GM12878 (cell line): ENCODE data around the gene MAP4. TPM values are rescaled to one million over a fixed set of nuclear protein-coding genes. Genes with fewer than 3 reads are reported as not detected.

Experiments
- ATAC-seq: fragments of 200-7000 bp; cut with Tn5 transposase; 3 replicates; pipeline ENCODE4 v1.9.1; 2020; ENCODE audit warnings: mild to moderate bottlenecking, moderate library complexity
- BruUV-seq: library from RNA; stranded (reverse); fragments of 400-500 nt; replicated peaks from 2 replicates; lab custom pipeline; 2021; lab: Mats Ljungman, UMichigan
- CTCF ChIA-PET: fragments of 300-600 bp; sonication (Branson Sonifier 250); formaldehyde crosslinking; extraction: SDS; loops from one replicate; lab custom pipeline; 2021; ENCODE audit warnings: inconsistent platforms; lab: Yijun Ruan, JAX
- POLR2A ChIA-PET: fragments of 350-600 bp; formaldehyde crosslinking; extraction: SDS; loops from one replicate; lab custom pipeline; 2021; ENCODE audit warnings: inconsistent platforms; lab: Charles Lee
- RAD21 ChIA-PET: fragments of 300-600 bp; sonication (Branson Sonifier 250); formaldehyde crosslinking; loops from one replicate; lab custom pipeline; 2023; ENCODE audit warnings: antibody characterized with exemption; ENCODE audit not compliant: unreplicated experiment; lab: Charles Lee
- SMC1A ChIA-PET: fragments of 300-600 bp; sonication (Branson Sonifier 250); formaldehyde crosslinking; loops from one replicate; lab custom pipeline; 2023; ENCODE audit not compliant: unreplicated experiment, uncharacterized antibody; lab: Charles Lee
- DNase-seq: peaks from one replicate; pipeline ENCODE4 v3.0.0-alpha.2; 2011; ENCODE audit warnings: low read depth, low spot score
- FAIRE-seq: peaks from 3 replicates; lab custom pipeline; 2011; peaks lifted over from hg19 to GRCh38; lab: Jason Lieb, UNC
- H2AFZ ChIP-seq: 2 replicates; pipeline ENCODE4 v1.6.0; 2011; ENCODE audit warnings: low read depth, low read length, control low read depth; ENCODE audit not compliant: control insufficient read depth
- H3K27ac ChIP-seq: 2 replicates; pipeline ENCODE4 v1.5.1; 2011; ENCODE audit warnings: control low read depth; ENCODE audit not compliant: control insufficient read depth, insufficient read depth
- H3K27me3 ChIP-seq, 2 experiments: replicated peaks in 1 of 2; 2 replicates each; pipeline versions ENCODE4 v1.6.0 to v1.6.1; 2011; ENCODE audit warnings: low read length in 1 of 2; ENCODE audit not compliant: control insufficient read depth in 2 of 2, insufficient read depth in 2 of 2
- H3K36me3 ChIP-seq, 2 experiments: 2 replicates each; pipeline ENCODE4 v1.5.1; 2011; ENCODE audit warnings: low read length in 1 of 2; ENCODE audit not compliant: control insufficient read depth in 2 of 2, insufficient read depth in 2 of 2
- H3K4me1 ChIP-seq: 2 replicates; pipeline ENCODE4 v1.6.1; 2011; ENCODE audit warnings: mild to moderate bottlenecking, low read length, moderate library complexity, mixed read lengths; ENCODE audit not compliant: control insufficient read depth, insufficient read depth
- H3K4me2 ChIP-seq: 2 replicates; pipeline ENCODE4 v1.6.0; 2011; ENCODE audit warnings: control low read depth; ENCODE audit not compliant: control insufficient read depth, insufficient read depth
- H3K4me3 ChIP-seq: fragments of 200-600 bp; sonication (generic); 2 replicates; pipeline ENCODE4 v1.5.1; 2016
- H3K79me2 ChIP-seq: 2 replicates; pipeline ENCODE4 v1.6.0; 2011; ENCODE audit warnings: low read length; ENCODE audit not compliant: control insufficient read depth, insufficient read depth
- H3K9ac ChIP-seq: 2 replicates; pipeline ENCODE4 v1.8.0; 2011; ENCODE audit warnings: low read length, control low read depth, mixed read lengths; ENCODE audit not compliant: control insufficient read depth, insufficient read depth
- H3K9me3 ChIP-seq: replicated peaks from 3 replicates; pipeline ENCODE4 v1.5.1; 2011; ENCODE audit warnings: mild to moderate bottlenecking, low read length; ENCODE audit not compliant: control insufficient read depth, insufficient read depth
- H4K20me1 ChIP-seq: 2 replicates; pipeline ENCODE4 v1.6.0; 2011; ENCODE audit not compliant: control insufficient read depth, insufficient read depth
- ATF7 ChIP-seq: fragments of 450-650 bp; IDR thresholded peaks from 2 replicates; pipeline ENCODE4 v1.6.1; 2016; ENCODE audit warnings: low read depth, mild to moderate bottlenecking
- BACH1 ChIP-seq: fragments of 450-650 bp; IDR thresholded peaks from 2 replicates; pipeline ENCODE4 v1.6.1; 2017; ENCODE audit warnings: mild to moderate bottlenecking, borderline replicate concordance
- BMI1 ChIP-seq: fragments of 450-650 bp; IDR thresholded peaks from 2 replicates; pipeline ENCODE4 v1.6.1; 2016; ENCODE audit warnings: mild to moderate bottlenecking, moderate library complexity, borderline replicate concordance
- GABPA ChIP-seq: IDR thresholded peaks from 2 replicates; pipeline ENCODE4 v1.6.1; 2014; ENCODE audit warnings: antibody characterized with exemption, low read depth, mild to moderate bottlenecking, inconsistent platforms
- KAT2A ChIP-seq: conservative IDR thresholded peaks from 2 replicates; pipeline ENCODE4 v1.6.1; 2011; ENCODE audit warnings: low read depth, low read length; ENCODE audit not compliant: control insufficient read depth
- MEF2A ChIP-seq: IDR thresholded peaks from 2 replicates; pipeline ENCODE4 v1.6.1; 2011; ENCODE audit warnings: low read depth, mild to moderate bottlenecking, low read length, moderate library complexity; ENCODE audit not compliant: insufficient read depth
- MTA3 ChIP-seq: IDR thresholded peaks from 2 replicates; pipeline ENCODE4 v1.6.1; 2012; ENCODE audit warnings: low read length, inconsistent platforms, borderline replicate concordance
- NFIC ChIP-seq: IDR thresholded peaks from 2 replicates; pipeline ENCODE4 v1.6.1; 2012; ENCODE audit warnings: low read depth, mild to moderate bottlenecking, inconsistent platforms, low read length, moderate library complexity
- PML ChIP-seq: IDR thresholded peaks from 2 replicates; pipeline ENCODE4 v1.6.1; 2012; ENCODE audit warnings: low read length, inconsistent platforms
- RAD21 ChIP-seq: IDR thresholded peaks from 2 replicates; pipeline ENCODE4 v1.6.1; 2011; ENCODE audit warnings: mild to moderate bottlenecking, low read depth, low read length, moderate library complexity; ENCODE audit not compliant: insufficient read depth
- RB1 ChIP-seq: fragments of 450-650 bp; formaldehyde crosslinking; IDR thresholded peaks from 2 replicates; pipeline ENCODE4 v1.6.1; 2017; ENCODE audit warnings: mild to moderate bottlenecking, borderline replicate concordance
- SP1 ChIP-seq: IDR thresholded peaks from one replicate; pipeline ENCODE4 v1.6.1; 2011; ENCODE audit warnings: low read depth, low read length
- SPI1 ChIP-seq: IDR thresholded peaks from 2 replicates; pipeline ENCODE4 v1.6.1; 2011; ENCODE audit warnings: low read depth, mild to moderate bottlenecking, low read length, moderate library complexity, borderline replicate concordance; ENCODE audit not compliant: insufficient read depth
- STAT3 ChIP-seq: IDR thresholded peaks from 2 replicates; pipeline ENCODE4 v1.6.1; 2011; ENCODE audit warnings: low read depth, low read length, improper control_type of control experiment
- YY1 ChIP-seq: IDR thresholded peaks from 2 replicates; pipeline ENCODE4 v1.6.1; 2011; ENCODE audit warnings: low read depth, mild to moderate bottlenecking, low read length
- ZNF622 ChIP-seq: fragments of 450-650 bp; IDR thresholded peaks from 2 replicates; pipeline ENCODE4 v1.6.1; 2017; ENCODE audit warnings: mild to moderate bottlenecking, inconsistent platforms
- WGBS: methylation state at CpG from one replicate; pipeline ENCODE4 v1.1.6; 2016; ENCODE audit warnings: low lambda C conversion rate; ENCODE audit not compliant: insufficient replicate concordance, insufficient coverage; ENCODE audit errors: missing lambda C conversion rate; 5-methylcytosine and 5-hydroxymethylcytosine counted together
- in situ Hi-C: fragments of 300-500 bp; cut with MboI; formaldehyde crosslinking; loops from 9 replicates; pipeline ENCODE4 v1.14.3; 2018; ENCODE audit warnings: mixed read lengths
- intact Hi-C: fragments of 100-400 bp; cut with micrococcal nuclease; formaldehyde crosslinking; loops from one replicate; pipeline ENCODE4 v1.14.2; 2022; ENCODE audit not compliant: unreplicated experiment
- polyA plus RNA-seq, 11 experiments: library from polyadenylated mRNA; depleted of rRNA in 4 of 11; unstranded in 6 of 11; stranded (reverse) in 5 of 11; fragments of >200 nt; fragmentation: Nextera tagmentation in 4 of 11; fragmentation: Illumina TruSeq in 1 of 11; extraction: Ambion mirVana in 4 of 11; extraction: Trizol in 1 of 11; gene quantifications; 1 replicate in 1 of 11; 2 replicates in 10 of 11; pipeline versions ENCODE4 v1.2.1 to v1.2.3, GENCODE V29; 2011 to 2016; ENCODE audit warnings: inconsistent platforms in 2 of 11, missing spikeins in 2 of 11, low read depth in 1 of 11
- total RNA-seq, 4 experiments: library from RNA; depleted of rRNA in 3 of 4; stranded (reverse); fragments of >200 nt in 3 of 4; fragmentation: Illumina TruSeq in 1 of 4; extraction: Trizol in 1 of 4; gene quantifications; 2 replicates each; pipeline versions ENCODE4 v1.2.1 to v1.2.3, GENCODE V29; 2013 to 2021
- TF ChIP-seq, protein P1 (sequence below): fragments of 450-650 bp; IDR thresholded peaks from 2 replicates; pipeline ENCODE4 v1.6.1; 2017; ENCODE audit warnings: antibody characterized with exemption, mild to moderate bottlenecking, moderate library complexity
- TF ChIP-seq, protein P2 (sequence below): fragments of 450-650 bp; formaldehyde crosslinking; IDR thresholded peaks from 2 replicates; pipeline ENCODE4 v1.4.0; 2022; ENCODE audit warnings: mild to moderate bottlenecking, moderate library complexity

MAP4 gene
- total and polyA plus RNA-seq, 10 of the 15 experiments (the other 5 are each of a cell fraction or from before 2014, with no cell fraction given), result 22.2 to 145 (median 47.2) TPM

DNA sequence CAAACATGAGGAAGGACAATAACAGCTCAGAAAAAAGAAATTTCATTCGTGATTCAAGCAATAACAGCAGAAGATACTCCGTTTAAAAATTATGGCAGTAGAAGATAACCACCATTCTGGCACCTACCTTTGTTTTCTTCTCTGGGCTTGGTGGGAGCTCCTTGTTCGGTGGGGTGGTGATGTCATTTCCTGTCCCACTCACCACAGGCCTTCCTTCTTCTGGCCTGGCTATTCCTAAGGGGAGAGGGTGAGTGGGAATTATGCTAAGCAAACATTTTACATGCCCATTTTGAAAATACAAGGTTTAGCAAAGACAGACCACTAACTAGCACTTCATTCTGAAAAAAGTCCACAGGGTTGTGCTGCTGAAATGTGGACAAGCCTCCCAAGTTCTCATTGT, 138.9 kb downstream of the MAP4 start (continued):
- TF ChIP-seq, protein P1, sequence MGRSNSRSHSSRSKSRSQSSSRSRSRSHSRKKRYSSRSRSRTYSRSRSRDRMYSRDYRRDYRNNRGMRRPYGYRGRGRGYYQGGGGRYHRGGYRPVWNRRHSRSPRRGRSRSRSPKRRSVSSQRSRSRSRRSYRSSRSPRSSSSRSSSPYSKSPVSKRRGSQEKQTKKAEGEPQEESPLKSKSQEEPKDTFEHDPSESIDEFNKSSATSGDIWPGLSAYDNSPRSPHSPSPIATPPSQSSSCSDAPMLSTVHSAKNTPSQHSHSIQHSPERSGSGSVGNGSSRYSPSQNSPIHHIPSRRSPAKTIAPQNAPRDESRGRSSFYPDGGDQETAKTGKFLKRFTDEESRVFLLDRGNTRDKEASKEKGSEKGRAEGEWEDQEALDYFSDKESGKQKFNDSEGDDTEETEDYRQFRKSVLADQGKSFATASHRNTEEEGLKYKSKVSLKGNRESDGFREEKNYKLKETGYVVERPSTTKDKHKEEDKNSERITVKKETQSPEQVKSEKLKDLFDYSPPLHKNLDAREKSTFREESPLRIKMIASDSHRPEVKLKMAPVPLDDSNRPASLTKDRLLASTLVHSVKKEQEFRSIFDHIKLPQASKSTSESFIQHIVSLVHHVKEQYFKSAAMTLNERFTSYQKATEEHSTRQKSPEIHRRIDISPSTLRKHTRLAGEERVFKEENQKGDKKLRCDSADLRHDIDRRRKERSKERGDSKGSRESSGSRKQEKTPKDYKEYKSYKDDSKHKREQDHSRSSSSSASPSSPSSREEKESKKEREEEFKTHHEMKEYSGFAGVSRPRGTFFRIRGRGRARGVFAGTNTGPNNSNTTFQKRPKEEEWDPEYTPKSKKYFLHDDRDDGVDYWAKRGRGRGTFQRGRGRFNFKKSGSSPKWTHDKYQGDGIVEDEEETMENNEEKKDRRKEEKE, result no peak
- TF ChIP-seq, protein P2, sequence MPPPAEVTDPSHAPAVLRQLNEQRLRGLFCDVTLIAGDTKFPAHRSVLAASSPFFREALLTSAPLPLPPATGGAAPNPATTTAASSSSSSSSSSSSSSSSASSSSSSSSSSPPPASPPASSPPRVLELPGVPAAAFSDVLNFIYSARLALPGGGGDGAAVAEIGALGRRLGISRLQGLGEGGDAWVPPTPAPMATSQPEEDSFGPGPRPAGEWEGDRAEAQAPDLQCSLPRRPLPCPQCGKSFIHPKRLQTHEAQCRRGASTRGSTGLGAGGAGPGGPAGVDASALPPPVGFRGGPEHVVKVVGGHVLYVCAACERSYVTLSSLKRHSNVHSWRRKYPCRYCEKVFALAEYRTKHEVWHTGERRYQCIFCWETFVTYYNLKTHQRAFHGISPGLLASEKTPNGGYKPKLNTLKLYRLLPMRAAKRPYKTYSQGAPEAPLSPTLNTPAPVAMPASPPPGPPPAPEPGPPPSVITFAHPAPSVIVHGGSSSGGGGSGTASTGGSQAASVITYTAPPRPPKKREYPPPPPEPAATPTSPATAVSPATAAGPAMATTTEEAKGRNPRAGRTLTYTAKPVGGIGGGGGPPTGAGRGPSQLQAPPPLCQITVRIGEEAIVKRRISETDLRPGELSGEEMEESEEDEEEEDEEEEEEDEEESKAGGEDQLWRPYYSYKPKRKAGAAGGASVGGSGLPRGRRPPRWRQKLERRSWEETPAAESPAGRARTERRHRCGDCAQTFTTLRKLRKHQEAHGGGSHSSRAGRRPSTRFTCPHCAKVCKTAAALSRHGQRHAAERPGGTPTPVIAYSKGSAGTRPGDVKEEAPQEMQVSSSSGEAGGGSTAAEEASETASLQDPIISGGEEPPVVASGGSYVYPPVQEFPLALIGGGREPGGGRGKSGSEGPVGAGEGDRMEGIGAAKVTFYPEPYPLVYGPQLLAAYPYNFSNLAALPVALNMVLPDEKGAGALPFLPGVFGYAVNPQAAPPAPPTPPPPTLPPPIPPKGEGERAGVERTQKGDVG, result no peak

DNA sequence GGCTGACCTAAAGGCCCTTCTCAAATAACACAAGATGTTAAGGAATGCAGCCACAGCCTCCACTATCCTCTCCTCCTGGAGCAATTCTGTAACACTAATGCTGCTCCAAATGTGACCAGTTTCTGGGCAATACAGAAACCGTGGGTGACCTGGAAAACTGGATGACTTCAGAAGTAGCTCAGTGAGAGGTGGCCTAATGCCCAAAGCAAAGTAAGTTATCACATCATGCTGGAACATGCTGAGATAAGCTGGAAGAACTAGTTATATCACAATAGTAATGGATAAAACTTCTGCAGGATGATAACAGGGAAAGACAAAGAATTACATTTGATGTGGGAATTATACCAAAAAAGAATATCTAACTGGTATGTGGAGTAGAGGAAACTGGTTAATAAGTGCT, 141.3 kb downstream of the MAP4 start:
- intact Hi-C loops, result no loop called here
- ChIA-PET RAD21 (no interaction called here), SMC1A (no interaction called here), CTCF (interaction anchor here (1.0 to 1.5 kb wide), 3 partner anchors 13 to 49 kb away, joined by 3 to 4 read pairs (median 3); no protein-coding TSS in a partner anchor), POLR2A (no interaction called here)
- in situ Hi-C loops, result no loop called here
- H3K27me3 ChIP-seq, result no peaks in the 10 kb centered on the region
- no peak overlapping the region for H3K4me3 ChIP-seq
- FAIRE-seq (no peak), ATAC-seq (no peak), DNase-seq (no peak)
- no peak for TF ChIP-seq GABPA
- TF ChIP-seq ZNF622, result no peak
- no peak for TF ChIP-seq YY1
- no peak for TF ChIP-seq ATF7
- no peak for TF ChIP-seq NFIC
- no peak for TF ChIP-seq MEF2A
- no peak for TF ChIP-seq BACH1
- no peak for TF ChIP-seq STAT3
- TF ChIP-seq RB1, result no peak
- TF ChIP-seq BMI1, result no peak
- TF ChIP-seq MTA3, result no peak
- no peak for TF ChIP-seq PML
- TF ChIP-seq RAD21, result no peak
- TF ChIP-seq SPI1, result no peak
- no peak for TF ChIP-seq SP1
- no peak for TF ChIP-seq KAT2A
- H3K9me3 ChIP-seq, result no peaks in the 10 kb centered on the region
- no peaks in the 10 kb centered on the region for H4K20me1 ChIP-seq
- no peaks in the 10 kb centered on the region for H3K79me2 ChIP-seq
- no TSS peak for BruUV-seq
- no peak overlapping the region for H3K27ac ChIP-seq
- H3K4me2 ChIP-seq, result no peak overlapping the region
- no peak overlapping the region for H2AFZ ChIP-seq
- H3K9ac ChIP-seq, result no peak overlapping the region
- no peaks in the 10 kb centered on the region for H3K4me1 ChIP-seq
- WGBS, result 100% methylated on average over 1 of the region's 1 CpG
- H3K36me3 ChIP-seq, result peaks cover 12 to 19% of the 10 kb centered on the region in 2 experiments
